Stimulated activated naive CD8-positive, alpha-beta T cell treated with anti-CD3 and anti-CD28 coated beads, Interleukin-15, Interleukin-2, amounts not matched to agents 100 U/mL and 50 U/mL, for 24 hours (primary cell): ENCODE results near the gene ZNF230.

Experiments
- ATAC-seq: fragments of 150-1000 bp; cut with Tn5 transposase; one replicate; pipeline ENCODE4 v1.10.0; 2021
- DNase-seq: peaks from one replicate; pipeline ENCODE4 v3.0.0; 2021

The ZNF230 gene

DNA sequence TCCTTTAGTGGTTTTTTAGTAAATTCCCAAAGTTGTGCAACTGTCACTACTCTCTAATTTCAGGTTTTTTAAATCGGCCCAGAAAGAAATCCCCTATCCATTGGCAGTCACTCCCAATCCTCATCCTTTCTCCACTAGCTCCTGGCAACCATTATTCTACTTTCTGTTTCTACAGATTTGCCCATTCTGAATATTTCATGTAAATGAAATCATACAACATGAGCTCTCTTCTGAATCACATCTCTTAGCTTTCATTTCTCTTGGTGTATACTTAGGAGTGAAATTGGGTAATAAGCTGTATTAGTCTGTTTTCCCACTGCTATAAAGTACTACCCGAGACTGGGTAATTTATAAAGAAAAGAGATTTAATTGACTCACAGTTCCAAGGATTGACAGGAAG is 39.4 kb downstream of the ZNF230 start:
- ATAC-seq (no peak), DNase-seq (no peak)

DNA sequence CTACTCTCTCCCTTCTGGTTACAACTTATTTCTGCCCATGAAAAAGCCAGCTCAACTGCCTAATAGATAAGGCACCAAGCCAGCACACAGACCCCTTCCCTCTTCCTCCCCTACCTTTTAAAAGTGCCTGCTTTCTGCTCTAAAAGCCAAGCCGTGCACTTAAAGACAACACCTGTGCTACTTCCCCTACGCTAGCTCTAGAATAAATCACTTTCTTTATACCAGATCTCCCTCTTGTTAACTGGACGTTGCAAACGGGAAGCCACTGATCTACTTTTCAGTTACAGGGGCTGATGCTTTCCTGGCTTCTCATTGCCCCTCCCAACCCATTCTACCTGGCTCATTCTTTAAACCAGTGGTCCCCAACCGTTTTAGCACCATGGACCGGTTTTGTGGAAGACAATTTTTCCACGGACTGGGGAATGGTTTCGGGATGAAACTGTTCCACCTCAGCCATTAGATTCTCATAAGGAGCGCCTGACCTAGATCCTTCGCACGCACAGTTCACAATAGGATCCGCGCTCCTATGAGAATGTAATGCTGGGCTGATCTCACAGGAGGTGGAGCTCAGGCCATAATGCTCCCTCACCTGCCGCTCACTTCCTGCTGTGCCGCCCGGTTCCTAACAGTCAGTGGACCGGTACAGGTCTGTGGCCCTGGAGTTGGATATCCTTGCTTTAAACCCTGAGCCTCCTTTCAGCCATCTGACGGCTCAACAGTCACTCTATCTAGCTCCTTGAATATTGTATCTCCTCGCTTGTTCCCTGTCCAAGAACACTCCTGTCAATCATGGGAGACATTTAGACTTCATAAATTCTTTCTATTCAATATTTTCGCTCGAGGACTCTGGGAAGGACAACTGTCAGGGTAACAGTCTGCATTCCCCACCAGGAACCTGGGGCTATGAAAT is 48.2 kb downstream of the ZNF230 start:
- ATAC-seq = peak; percentile 60
- peak; percentile 16 for DNase-seq

DNA sequence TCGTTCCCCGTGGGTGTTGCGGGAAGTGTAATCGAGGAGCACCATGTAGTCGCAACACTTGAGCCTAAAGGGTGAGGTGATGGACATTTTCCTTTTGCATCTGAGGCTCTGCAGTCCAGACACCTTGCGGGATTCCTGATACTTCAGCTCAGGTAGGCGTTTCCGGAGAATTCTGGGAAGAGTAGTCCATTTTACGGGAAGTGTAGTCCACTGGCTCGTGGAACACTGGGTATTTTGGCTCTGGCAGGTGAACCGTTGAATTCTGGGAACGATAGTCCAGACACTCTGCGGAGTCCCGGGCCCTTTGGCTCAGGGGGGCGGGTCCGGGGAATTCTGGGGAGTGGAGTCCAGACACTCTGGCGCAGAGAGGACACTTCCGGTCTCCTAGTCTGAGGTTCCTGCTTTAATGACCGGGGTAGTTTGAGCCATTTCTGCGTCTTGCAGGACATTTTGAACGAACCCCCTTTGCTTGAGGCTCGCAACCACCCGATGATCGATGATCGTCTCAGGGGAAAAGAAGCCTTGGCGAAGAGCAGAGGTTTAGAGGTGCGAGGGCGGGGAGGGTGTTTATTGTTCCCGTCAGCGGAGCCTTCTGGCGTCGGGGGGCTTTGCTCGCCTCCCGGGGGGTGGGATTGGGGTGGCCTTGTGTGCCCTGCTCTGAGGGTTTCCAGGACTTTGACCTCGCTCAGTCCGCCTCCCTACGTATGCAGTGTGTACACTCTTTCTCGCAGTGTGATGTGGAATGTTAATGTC is 49.1 kb downstream of the ZNF230 start, which contains the start of gene ZNF223:
Gene ZNF223 (plus strand): TSS at position 387 of the 753 bp plus-strand sequence. CDS start 3,141 bp downstream, outside the sequence.
- ATAC-seq = peak; percentile 85
- DNase-seq = peak; percentile 63

DNA sequence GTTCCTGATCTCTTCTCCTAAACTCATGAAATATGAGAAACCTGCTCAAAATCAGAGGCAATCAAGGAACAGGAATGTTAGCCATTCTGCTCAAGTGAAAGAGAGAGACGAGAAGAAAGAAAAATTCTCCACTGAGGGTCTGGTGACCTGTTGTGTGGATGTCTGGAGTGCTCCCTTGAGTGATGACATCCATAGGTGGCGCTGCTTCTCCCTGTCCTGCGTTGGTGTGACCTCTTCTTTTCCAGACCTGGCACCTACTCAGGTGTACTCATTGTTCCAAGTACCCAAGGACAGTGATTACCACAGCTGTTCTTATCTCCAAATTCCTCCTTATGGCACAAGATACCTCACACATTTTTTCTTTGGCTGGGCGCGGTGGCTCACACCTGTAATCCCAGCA is 53.1 kb downstream of the ZNF230 start:
- DNase-seq (no peak), ATAC-seq (no peak)

DNA sequence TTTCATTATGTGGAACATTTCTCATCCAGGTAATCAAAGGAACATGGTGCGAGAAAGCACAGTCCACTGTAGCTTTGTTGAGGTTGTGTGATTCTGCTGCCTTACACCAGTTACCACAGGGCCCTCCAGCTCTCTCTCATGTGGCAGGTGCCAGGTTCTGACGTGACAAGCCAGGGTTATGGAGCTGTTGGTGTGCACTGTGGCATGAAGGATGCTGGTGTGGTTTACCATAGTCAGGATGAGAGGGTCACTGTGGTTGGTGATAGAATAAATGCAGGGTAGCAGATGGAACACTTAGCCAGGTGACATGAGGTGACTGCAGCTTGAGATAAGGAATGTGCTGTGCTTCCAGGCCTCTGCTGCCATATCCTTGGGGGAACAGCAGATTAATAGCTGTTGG is 56.5 kb downstream of the ZNF230 start:
- DNase-seq = no peak
- ATAC-seq = no peak

DNA sequence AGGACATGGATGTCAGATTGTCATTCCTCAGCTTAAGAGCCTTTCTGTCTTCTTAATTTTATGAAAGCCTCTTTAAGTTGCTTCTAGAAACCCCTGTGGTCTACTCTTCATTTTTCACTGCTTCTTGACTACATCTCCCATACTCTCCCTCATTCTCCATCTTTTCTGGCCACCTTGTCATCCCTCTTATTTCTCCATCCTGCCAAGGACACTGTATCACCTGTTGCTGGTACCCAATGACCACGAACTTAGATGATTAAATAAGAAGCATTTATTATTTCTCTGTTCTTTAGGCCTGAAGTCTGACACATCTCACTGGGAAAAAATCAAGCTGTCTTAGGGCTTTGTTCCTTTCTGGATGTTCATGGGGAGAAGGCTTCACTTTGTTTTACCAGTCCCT is 58.3 kb downstream of the ZNF230 start:
- DNase-seq (no peak), ATAC-seq (no peak)
